ENCODE measurements around the gene QRFP.

QRFP gene

GRCh38 chr9:130872093-130872492 lies 24.5 kb downstream of the QRFP start:
- DNase-seq (ENCODE audit: low spot score), result no peak

- no peak for DNase-seq (ENCODE audit: low spot score)
These were observed 25.1 kb downstream of the QRFP start for GRCh38 chr9:130871395-130872062.

DNA sequence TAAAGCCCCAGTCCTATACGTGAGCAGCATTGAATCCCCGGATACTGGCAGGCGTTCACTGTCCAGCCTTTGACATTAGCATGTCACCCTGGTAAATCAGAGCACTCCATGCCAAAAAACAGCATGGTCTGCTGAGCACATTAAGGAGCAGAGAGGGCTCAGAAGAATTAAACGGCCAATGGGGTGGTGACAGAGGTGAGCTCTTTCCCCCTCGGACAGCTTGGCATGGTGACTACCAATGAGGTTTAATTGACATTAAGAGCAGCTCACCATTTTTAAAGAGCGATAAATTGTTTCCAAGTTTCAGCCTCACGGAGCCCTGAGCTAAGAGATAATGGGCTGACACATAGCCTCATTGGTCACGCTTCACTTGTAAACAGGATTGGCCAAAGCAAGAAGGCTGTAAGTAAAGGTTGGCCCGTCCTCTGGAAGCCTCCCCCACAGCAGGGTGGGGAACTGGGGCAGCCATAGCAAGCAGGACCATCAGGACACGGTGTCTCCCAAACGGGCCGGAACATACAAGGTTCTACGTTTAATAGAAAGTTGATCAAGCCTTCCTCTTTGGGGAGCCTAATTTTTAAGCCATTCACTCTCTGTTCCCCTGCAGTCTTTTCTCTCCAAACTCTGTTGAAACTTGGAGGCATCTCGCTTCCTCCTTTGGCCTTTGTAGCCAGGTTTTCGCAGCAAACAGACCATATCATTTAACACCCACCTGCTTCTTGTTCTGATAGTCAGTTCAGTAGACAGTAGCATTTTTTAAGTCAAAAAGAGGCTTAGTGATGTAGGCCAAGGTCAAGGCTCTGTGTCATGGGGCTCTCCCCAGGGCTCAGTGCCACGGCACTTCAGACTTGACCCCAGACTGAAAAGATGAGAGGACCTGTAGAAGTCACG lies 25.9 kb downstream of the QRFP start:
- no peak for DNase-seq (ENCODE audit: low spot score)

DNA sequence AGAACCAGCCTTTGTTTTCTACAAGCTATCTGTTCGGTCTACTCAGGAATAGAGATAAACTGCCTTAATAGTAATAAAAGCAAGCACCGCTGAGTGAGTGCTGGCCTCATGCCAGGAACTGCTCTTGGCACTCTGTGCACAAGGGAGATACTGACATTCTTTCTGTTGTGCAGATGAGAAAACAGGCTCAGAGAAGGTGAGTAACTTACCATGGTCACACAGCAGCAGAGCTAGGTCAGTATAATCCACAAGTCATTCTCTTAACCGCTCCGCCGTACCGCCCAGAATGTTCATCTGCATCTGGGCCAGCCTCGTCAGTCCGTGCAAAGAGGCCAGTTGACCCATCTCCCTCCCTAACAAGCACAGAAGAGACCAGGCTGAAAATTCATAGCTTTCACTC lies 27.4 kb downstream of the QRFP start:
- DNase-seq (ENCODE audit: low spot score), result no peak

DNA sequence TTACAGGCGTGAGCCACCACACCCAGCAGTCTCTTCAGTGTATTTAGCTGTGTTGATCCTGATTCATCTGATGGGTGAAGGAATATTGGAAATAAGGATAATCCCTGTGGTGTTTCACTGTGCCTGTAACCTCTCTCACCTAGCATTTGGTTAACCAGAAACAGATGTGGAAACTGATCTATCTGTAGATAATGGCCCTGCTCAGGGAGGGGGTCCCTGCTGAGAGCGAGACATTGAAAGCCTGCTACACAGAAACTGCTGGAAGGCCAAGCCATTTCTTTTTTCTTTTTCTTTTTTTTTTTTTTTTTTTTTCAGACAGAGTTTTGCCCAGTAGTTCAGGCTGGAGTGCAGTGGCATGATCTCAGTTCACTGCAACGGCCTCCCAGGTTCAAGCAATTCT lies 28.4 kb downstream of the QRFP start:
- DNase-seq (ENCODE audit: low spot score), result no peak

DNA sequence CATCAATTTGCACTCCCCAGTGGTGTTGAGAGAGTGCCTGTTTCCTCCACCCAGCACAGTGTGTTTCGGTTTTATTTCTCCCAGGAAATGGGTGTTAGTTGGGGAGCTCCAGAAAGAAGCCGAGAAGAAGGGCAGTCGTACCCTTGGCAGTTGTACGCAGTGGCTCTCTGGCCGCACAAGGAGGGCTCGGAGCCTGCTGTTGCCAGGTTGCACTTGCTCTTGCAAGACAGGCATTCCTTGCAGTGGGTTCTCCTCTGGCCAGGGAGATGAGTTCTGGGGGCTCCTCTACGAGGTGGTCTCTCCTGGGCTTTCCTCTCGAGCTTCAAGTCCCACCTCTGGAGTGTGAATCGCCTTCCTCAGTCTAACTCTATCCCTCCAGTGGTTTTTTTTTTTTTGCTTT lies 29.1 kb downstream of the QRFP start:
- no peak for DNase-seq (ENCODE audit: low spot score)

DNA sequence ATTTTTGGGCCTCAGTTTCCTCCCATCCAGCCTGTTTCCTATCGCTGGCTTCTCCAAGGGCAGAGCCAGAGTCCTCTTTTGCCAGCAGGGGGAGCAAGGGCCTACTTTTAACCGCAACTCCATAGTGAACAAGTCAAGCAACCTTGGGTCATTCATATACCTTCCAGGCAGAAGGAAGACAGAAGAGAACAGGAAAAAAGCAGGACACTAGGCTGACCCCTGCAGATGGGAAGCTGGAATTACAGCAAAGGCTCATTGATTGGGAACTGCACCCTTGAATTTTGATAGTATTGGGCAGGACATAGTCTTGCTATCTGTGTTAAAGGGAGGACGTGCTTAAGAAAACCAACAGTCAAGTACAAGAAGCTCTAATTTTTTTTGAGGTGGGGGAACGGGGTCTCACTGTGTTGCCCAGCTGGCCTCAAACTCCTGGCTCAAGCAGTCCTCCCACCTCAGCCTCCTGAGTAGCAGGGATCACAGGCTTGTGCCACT lies 30.1 kb downstream of the QRFP start:
- peak; percentile 45 for DNase-seq (ENCODE audit: low spot score)

GRCh38 chr9:130865921-130866320 lies 30.7 kb downstream of the QRFP start:
- no peak for DNase-seq (ENCODE audit: low spot score)

DNA sequence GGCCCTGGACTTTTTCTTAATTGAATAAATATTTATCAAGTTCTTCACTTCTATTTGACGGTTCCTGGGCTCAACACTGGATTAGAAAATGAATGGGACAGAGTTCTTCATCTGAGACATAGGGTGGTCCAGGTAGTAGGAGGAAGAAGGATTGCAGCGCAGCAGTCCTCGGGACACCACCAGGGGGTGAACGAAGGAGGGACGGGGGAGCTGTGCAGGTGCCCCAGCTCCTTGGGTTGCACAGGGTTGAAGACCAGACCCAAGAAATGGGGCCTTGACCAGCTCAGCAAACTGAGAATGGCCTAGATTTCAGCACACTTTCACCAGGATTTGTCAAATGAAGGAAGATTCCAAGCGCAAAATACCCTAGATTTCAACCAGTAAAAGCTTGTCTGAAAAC lies 32.1 kb downstream of the QRFP start:
- DNase-seq (ENCODE audit: low spot score), result no peak

GRCh38 chr9:130862747-130863146 lies 33.9 kb downstream of the QRFP start:
- no peak for DNase-seq (ENCODE audit: low spot score)

GRCh38 chr9:130862217-130862616 lies 34.4 kb downstream of the QRFP start:
- no peak for DNase-seq (ENCODE audit: low spot score)

DNA sequence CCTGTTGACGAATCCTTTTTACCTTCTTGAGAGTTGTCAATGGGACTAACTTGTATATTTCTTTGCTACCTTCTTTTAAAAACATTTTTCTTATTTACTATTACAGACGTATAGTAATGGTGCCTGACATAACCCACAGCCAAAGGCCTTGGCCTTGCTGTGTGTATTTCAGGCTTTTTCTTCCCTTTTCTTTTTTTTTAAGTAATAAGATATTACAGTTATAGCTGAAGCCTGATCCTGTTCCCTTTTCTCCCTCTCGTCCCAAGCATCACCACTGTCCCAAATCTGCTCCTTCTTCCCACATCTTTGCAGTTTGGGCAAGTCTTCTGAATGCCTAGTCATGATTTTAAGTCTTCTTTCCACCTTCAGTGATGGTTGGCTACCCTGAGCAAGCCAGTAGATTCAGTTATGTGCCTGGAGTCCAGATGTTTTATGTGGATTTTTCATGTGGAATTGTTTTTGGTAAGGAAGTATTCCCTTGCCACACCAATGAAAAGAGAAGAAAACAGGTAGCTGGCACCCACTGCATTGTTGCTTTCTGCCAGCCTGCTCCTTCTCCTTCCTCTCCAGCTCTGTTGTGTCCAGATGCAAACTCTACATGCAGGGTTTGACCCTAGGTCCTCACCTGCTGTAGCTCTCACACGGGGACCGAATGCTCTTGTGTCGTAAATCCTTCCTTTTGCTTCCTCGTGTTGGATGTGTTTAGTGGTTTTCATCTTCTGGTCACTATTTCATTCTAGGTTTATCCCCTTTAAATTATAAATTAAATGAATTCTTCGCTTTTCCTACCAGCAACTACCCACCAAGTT lies 35.0 kb downstream of the QRFP start:
- no peak for DNase-seq (ENCODE audit: low spot score)

DNA sequence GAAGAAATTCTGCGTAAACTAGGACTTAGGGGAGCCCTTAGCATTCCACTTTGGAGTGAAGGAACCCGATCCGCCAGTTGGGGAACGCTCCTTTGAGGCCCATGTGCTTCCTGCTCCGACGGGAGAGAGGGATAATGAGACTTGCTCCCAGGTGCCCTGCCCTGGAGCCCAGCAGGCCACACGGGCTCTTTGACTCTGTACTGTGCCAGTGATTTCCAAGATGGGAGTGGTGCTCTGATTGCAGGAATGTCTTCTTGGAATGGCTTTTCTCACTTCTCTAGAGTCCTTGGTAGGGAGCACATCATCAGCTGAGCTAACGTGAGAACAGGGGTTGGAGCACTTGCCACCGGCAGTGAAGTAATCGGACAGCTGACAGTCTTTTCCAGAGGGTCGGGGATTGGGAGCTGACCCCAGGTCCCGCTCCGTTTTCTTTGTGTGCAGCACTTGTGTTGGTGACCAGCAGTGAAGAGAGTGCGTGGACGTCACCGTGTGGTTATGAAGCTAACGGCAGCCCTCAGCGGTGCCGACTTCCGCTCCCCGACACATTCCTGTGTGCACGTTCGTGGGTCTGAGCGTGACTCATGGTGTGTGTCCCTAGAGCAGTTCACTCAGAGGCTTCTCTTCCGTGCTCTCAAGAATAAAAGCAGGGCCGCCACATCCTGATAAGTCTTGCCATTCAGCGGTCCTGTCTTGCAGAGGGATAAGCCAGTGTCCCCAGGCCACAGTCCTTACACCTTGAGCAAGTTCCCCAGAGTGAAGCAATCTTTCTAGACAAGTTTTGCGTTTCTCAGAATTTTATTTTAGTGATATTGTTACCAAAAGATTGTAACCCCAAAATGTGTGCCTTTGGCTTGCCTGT lies 35.9 kb downstream of the QRFP start:
- no peak for DNase-seq (ENCODE audit: low spot score)

GRCh38 chr9:130858739-130859705 lies 37.6 kb downstream of the QRFP start:
- no peak for DNase-seq (ENCODE audit: low spot score)

DNA sequence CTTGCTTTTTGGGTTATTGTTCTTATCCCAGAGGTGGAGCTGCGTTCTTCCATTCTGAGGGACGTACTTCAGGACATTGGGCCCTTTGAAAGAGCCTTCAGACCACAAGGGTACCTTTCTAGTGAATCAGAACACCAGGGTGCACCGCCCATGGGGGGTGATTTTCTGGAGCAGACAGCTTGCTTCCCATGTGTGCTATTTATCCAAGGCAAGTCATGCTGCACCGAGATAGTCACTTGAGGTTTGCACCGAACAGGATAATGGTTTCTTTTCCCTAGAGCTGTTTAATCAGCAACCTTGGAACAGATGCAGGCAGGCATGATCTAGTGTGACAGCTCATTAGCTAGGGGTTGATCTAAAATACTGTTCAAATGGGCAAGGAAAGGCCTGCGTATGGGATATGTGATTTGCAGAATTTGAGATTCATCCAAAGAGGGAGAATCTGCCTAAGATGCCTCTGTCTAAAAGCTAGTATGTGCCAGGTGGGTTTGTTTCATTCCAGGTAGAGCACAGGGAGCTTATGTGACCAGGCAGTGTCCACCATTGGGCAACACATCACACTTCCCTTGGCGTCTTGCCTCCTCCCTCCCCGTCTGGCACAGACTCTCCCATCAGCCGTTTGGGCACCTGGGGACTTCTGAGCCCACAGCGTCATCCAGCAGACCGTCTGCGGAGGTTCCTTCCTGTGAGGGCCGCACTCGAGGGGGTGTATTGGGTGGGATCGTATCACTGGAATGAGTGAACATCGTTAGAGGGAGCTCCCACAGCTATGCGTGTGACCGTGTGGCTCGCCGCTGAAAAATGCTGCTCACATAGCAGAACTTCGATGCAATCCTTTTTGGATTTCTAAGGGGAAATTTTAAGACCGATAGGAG lies 38.5 kb downstream of the QRFP start:
- no peak for DNase-seq (ENCODE audit: low spot score)

DNA sequence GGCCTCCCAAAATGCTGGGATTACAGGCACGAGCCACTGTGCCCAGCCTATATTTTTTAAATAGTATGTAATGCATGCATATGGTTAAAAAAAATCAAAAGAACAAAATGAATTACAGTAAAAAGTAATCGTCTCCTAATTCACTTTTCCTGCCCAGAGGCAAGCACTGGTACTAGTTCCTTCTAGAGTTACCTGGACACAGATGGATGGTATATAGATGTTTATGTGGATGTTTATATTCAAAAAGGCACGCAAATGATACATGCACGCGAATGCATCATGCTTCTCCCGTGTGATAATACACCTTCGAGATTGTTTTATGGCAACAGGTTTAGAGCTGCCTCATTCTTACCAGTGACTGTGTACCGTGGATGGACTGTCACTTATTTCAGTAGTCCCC lies 40.1 kb downstream of the QRFP start:
- no peak for DNase-seq (ENCODE audit: low spot score)

DNA sequence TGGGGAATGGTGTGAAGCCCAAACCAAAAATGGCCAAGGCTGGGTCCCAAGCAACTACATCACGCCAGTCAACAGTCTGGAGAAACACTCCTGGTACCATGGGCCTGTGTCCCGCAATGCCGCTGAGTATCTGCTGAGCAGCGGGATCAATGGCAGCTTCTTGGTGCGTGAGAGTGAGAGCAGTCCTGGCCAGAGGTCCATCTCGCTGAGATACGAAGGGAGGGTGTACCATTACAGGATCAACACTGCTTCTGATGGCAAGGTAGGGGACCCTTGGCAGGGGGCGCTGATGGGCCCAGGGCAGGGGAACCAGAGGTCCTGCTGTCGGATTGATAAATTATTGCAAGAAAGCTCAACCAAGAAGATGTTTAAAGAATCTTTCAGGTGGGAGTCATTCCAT lies 41.8 kb downstream of the QRFP start:
- DNase-seq (ENCODE audit: low spot score), result no peak

GRCh38 chr9:130854092-130854491 lies 42.5 kb downstream of the QRFP start:
- DNase-seq (ENCODE audit: low spot score), result no peak

DNA sequence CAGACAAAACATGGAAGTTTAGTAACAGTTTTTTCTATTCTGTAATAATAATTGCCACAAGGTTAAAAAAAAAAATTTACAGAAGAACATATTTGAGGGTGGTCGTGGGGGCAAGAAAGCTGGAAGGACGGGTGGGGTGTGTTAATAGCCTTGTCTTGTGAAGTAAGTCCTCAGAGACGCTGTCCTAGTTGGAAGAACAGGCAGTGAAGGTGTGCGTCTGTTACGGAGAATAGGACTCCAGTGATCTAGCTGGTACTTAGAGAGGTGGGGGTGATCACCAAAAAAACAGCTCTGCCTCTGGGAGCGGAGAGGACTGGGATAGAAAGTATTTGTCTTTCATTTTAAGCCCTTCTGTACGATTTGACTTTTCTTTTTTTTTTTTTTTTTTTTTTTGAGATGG lies 43.8 kb downstream of the QRFP start:
- no peak for DNase-seq (ENCODE audit: low spot score)
